GM23338 (cell line): ENCODE data around the gene EML2. TPM values are rescaled to one million over a fixed set of nuclear protein-coding genes. Genes with fewer than 3 reads are reported as not detected.

Experiments used
- ATAC-seq: fragments of 200-7000 bp; cut with Tn5 transposase; 3 replicates; pipeline ENCODE4 v1.9.1; 2020
- DNase-seq: peaks from one replicate; pipeline ENCODE4 v3.0.0-alpha.2; 2015; ENCODE audit warnings: low spot score
- H2AFZ ChIP-seq: fragments of 200-600 bp; sonication (generic); 2 replicates; pipeline ENCODE4 v1.8.0; 2016; ENCODE audit warnings: antibody characterized with exemption, mild to moderate bottlenecking, moderate library complexity
- H3F3A ChIP-seq: fragments of 200-600 bp; sonication (generic); replicated peaks from 2 replicates; pipeline ENCODE4 v1.8.0; 2017; ENCODE audit warnings: antibody characterized with exemption, mixed run types, low read depth
- H3K27ac ChIP-seq: fragments of 200-600 bp; sonication (generic); 2 replicates; pipeline ENCODE4 v1.6.1; 2016; ENCODE audit warnings: low read depth
- H3K27me3 ChIP-seq: fragments of 200-600 bp; sonication (generic); 2 replicates; pipeline ENCODE4 v1.8.0; 2016; ENCODE audit warnings: mild to moderate bottlenecking, mixed run types, moderate library complexity; ENCODE audit not compliant: insufficient read depth
- H3K36me3 ChIP-seq: fragments of 200-600 bp; sonication (generic); 2 replicates; pipeline ENCODE4 v1.8.0; 2016; ENCODE audit warnings: mild to moderate bottlenecking; ENCODE audit not compliant: insufficient read depth
- H3K4me1 ChIP-seq: fragments of 200-600 bp; sonication (generic); 2 replicates; pipeline ENCODE4 v1.8.0; 2016; ENCODE audit warnings: mild to moderate bottlenecking, moderate library complexity; ENCODE audit not compliant: insufficient read depth
- H3K4me2 ChIP-seq: fragments of 200-600 bp; sonication (generic); 2 replicates; pipeline ENCODE4 v1.7.1; 2017; ENCODE audit warnings: mixed run types
- H3K4me3 ChIP-seq: fragments of 200-600 bp; sonication (generic); 2 replicates; pipeline ENCODE4 v1.6.1; 2016; ENCODE audit warnings: mixed run types
- H3K79me2 ChIP-seq: fragments of 200-600 bp; sonication (generic); replicated peaks from 2 replicates; pipeline ENCODE4 v1.8.0; 2017; ENCODE audit warnings: mild to moderate bottlenecking; ENCODE audit not compliant: insufficient read depth
- H3K9me2 ChIP-seq: fragments of 200-600 bp; sonication (generic); 2 replicates; pipeline ENCODE4 v1.8.0; 2017; ENCODE audit not compliant: insufficient read depth
- H4K20me1 ChIP-seq: fragments of 200-600 bp; sonication (generic); replicated peaks from 2 replicates; pipeline ENCODE4 v1.8.0; 2017; ENCODE audit warnings: mild to moderate bottlenecking; ENCODE audit not compliant: insufficient read depth
- H3K27ac Mint-ChIP-seq: 2 replicates; pipeline ENCODE4 v1.8.0; 2020; ENCODE audit warnings: inconsistent platforms, mild to moderate bottlenecking, moderate library complexity, mixed read lengths
- H3K27me3 Mint-ChIP-seq: 3 replicates; pipeline ENCODE4 v1.8.0; 2022; ENCODE audit warnings: low read depth, mild to moderate bottlenecking, moderate library complexity, mixed read lengths, inconsistent platforms; ENCODE audit not compliant: insufficient read depth, poor library complexity
- H3K36me3 Mint-ChIP-seq: 3 replicates; pipeline ENCODE4 v1.8.0; 2021; ENCODE audit warnings: low read depth, mild to moderate bottlenecking, inconsistent platforms, moderate library complexity, mixed read lengths
- H3K4me1 Mint-ChIP-seq: 3 replicates; pipeline ENCODE4 v1.8.0; 2020; ENCODE audit warnings: mild to moderate bottlenecking, inconsistent platforms, mixed read lengths
- H3K4me3 Mint-ChIP-seq: 3 replicates; pipeline ENCODE4 v1.8.0; 2021; ENCODE audit warnings: moderate library complexity, mild to moderate bottlenecking, inconsistent platforms, mixed read lengths
- H3K9me3 Mint-ChIP-seq: 3 replicates; pipeline ENCODE4 v1.8.0; 2020; ENCODE audit warnings: moderate library complexity, mild to moderate bottlenecking, inconsistent platforms, mixed read lengths
- JUNB ChIP-seq: IDR thresholded peaks from one replicate; pipeline ENCODE4 v1.6.1; 2016; ENCODE audit warnings: antibody characterized with exemption; ENCODE audit not compliant: unreplicated experiment
- NANOG ChIP-seq: IDR thresholded peaks from 2 replicates; pipeline ENCODE4 v1.6.1; 2016; ENCODE audit warnings: antibody characterized with exemption, borderline replicate concordance
- POLR2AphosphoS5 ChIP-seq: IDR thresholded peaks from 2 replicates; pipeline ENCODE4 v1.6.1; 2016; ENCODE audit warnings: antibody characterized with exemption, low read depth
- ZNF114 ChIP-seq: fragments of 250-450 bp; sonication (Bioruptor Pico); IDR thresholded peaks from 2 replicates; pipeline ENCODE4 v1.5.0; 2020; ENCODE audit warnings: mild to moderate bottlenecking, moderate library complexity
- ZNF331 ChIP-seq: fragments of 250-450 bp; sonication (Bioruptor Pico); IDR thresholded peaks from 2 replicates; pipeline ENCODE4 v1.5.0; 2020; ENCODE audit warnings: low read depth, mild to moderate bottlenecking, moderate library complexity
- polyA plus RNA-seq: library from polyadenylated mRNA; unstranded; fragments of >200 nt; fragmentation: Nextera tagmentation; extraction: Ambion mirVana; gene quantifications from 2 replicates; pipeline ENCODE4 v1.2.1, GENCODE V29; 2016
- total RNA-seq: library from RNA; depleted of rRNA; stranded (reverse); fragments of >200 nt; shearing (Covaris generic); gene quantifications from 2 replicates; pipeline ENCODE4 v1.2.3, GENCODE V29; 2014
- TF ChIP-seq, protein P1 (sequence below): fragments of 250-450 bp; sonication (Bioruptor Pico); IDR thresholded peaks from 2 replicates; pipeline ENCODE4 v1.5.0; 2020; ENCODE audit warnings: mild to moderate bottlenecking, moderate library complexity
- TF ChIP-seq, protein P2 (sequence below), 2 experiments: fragments of 200-600 bp in 1 of 2; sonication (generic) in 1 of 2; conservative IDR thresholded peaks; 2 replicates each; pipeline versions ENCODE4 v1.5.1 to v1.6.1; 2016 to 2017; ENCODE audit warnings: antibody characterized with exemption in 2 of 2, low read depth in 2 of 2, mild to moderate bottlenecking in 2 of 2, moderate library complexity in 1 of 2

EML2 gene
- total and polyA plus RNA-seq, 2 experiments from 2014 or later, result 7.1 to 33.9 TPM

DNA sequence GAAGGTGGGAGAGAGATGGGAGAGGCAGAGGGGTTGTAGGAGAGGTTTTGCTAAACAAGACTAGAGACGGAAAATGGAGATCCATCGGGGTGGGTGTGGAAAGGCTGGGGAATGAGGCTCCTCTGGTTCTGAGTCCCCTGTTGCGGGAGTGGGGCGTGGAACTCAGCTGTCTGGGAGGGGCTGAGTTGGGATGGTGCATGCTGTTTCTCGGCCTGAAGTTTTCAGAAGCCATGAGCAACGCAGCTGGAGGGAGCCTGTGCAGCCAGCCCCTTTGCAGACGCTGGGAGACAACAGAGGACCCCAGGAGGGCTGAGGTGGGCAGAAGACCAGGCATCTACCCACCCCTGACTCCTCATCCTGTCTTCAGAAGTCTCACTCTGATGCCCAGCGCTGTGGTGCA lies 21.4 kb upstream of the EML2 start (continued):
- TF ChIP-seq, protein P1, sequence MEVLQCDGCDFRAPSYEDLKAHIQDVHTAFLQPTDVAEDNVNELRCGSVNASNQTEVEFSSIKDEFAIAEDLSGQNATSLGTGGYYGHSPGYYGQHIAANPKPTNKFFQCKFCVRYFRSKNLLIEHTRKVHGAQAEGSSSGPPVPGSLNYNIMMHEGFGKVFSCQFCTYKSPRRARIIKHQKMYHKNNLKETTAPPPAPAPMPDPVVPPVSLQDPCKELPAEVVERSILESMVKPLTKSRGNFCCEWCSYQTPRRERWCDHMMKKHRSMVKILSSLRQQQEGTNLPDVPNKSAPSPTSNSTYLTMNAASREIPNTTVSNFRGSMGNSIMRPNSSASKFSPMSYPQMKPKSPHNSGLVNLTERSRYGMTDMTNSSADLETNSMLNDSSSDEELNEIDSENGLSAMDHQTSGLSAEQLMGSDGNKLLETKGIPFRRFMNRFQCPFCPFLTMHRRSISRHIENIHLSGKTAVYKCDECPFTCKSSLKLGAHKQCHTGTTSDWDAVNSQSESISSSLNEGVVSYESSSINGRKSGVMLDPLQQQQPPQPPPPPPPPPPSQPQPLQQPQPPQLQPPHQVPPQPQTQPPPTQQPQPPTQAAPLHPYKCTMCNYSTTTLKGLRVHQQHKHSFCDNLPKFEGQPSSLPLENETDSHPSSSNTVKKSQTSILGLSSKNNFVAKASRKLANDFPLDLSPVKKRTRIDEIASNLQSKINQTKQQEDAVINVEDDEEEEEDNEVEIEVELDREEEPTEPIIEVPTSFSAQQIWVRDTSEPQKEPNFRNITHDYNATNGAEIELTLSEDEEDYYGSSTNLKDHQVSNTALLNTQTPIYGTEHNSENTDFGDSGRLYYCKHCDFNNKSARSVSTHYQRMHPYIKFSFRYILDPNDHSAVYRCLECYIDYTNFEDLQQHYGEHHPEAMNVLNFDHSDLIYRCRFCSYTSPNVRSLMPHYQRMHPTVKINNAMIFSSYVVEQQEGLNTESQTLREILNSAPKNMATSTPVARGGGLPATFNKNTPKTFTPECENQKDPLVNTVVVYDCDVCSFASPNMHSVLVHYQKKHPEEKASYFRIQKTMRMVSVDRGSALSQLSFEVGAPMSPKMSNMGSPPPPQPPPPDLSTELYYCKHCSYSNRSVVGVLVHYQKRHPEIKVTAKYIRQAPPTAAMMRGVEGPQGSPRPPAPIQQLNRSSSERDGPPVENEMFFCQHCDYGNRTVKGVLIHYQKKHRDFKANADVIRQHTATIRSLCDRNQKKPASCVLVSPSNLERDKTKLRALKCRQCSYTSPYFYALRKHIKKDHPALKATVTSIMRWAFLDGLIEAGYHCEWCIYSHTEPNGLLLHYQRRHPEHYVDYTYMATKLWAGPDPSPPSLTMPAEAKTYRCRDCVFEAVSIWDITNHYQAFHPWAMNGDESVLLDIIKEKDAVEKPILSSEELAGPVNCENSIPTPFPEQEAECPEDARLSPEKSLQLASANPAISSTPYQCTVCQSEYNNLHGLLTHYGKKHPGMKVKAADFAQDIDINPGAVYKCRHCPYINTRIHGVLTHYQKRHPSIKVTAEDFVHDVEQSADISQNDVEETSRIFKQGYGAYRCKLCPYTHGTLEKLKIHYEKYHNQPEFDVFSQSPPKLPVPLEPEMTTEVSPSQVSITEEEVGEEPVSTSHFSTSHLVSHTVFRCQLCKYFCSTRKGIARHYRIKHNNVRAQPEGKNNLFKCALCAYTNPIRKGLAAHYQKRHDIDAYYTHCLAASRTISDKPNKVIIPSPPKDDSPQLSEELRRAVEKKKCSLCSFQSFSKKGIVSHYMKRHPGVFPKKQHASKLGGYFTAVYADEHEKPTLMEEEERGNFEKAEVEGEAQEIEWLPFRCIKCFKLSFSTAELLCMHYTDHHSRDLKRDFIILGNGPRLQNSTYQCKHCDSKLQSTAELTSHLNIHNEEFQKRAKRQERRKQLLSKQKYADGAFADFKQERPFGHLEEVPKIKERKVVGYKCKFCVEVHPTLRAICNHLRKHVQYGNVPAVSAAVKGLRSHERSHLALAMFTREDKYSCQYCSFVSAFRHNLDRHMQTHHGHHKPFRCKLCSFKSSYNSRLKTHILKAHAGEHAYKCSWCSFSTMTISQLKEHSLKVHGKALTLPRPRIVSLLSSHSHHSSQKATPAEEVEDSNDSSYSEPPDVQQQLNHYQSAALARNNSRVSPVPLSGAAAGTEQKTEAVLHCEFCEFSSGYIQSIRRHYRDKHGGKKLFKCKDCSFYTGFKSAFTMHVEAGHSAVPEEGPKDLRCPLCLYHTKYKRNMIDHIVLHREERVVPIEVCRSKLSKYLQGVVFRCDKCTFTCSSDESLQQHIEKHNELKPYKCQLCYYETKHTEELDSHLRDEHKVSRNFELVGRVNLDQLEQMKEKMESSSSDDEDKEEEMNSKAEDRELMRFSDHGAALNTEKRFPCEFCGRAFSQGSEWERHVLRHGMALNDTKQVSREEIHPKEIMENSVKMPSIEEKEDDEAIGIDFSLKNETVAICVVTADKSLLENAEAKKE (CRISPR knock-in tag), result no peak
- no peak for TF ChIP-seq POLR2AphosphoS5
- no peak for TF ChIP-seq NANOG
- TF ChIP-seq, protein P2, sequence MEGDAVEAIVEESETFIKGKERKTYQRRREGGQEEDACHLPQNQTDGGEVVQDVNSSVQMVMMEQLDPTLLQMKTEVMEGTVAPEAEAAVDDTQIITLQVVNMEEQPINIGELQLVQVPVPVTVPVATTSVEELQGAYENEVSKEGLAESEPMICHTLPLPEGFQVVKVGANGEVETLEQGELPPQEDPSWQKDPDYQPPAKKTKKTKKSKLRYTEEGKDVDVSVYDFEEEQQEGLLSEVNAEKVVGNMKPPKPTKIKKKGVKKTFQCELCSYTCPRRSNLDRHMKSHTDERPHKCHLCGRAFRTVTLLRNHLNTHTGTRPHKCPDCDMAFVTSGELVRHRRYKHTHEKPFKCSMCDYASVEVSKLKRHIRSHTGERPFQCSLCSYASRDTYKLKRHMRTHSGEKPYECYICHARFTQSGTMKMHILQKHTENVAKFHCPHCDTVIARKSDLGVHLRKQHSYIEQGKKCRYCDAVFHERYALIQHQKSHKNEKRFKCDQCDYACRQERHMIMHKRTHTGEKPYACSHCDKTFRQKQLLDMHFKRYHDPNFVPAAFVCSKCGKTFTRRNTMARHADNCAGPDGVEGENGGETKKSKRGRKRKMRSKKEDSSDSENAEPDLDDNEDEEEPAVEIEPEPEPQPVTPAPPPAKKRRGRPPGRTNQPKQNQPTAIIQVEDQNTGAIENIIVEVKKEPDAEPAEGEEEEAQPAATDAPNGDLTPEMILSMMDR (conservative IDR thresholded peaks at IDR 0.05; ENCODE audit: low read depth in 2 of 2), result no peak
- no peak for TF ChIP-seq ZNF331 (CRISPR knock-in tag)

DNA sequence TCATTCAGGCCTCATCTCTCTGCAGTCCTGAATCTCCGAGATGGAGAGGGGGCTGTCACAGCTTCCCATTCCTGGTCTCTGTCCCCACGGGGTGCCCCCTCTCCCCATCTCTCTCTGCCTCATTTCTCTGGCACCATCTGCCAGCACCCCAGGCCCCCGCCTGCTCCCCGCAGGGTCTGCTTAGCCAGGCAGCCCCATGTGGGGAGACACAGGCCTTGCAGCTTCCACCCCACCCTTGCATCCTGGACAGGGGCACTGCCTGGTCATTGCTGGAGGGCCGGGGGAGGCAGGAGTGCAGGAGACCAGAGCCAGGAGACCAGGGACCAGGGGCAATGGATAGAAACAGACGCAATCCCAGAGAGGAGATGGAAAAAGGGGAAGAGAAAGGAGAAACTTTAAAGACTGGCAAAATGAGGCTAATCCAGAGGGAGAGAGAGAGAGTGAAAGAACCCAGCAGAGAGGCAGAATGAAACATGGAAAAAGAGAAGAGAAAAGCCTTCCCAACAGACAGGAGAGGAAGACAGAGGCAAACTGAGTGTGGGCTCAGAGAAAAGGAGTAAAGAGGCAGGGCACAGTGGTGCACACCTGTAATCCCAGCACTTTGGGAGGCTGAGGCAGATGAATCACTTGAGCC lies 20.0 kb upstream of the EML2 start:
- Histone ChIP-seq H3K27me3 (no peaks in the 10 kb centered on the region), H3K9me2 (no peaks in the 10 kb centered on the region), H2AFZ (0 out of 2 replicates have a peak overlapping the region, but pooled peaks have one; percentile 28), H3K27ac (no peak overlapping the region), H3K36me3 (no peaks in the 10 kb centered on the region), H3K4me1 (no peaks in the 10 kb centered on the region), H3K4me2 (no peak overlapping the region), H3F3A (no peaks in the 10 kb centered on the region), H3K79me2 (no peaks in the 10 kb centered on the region), H4K20me1 (no peaks in the 10 kb centered on the region), H3K4me3 (no peak overlapping the region)
- Mint-ChIP-seq H3K36me3 (no peaks in the 10 kb centered on the region; the same call in 2 of the 3 replicates), H3K4me3 (no peak overlapping the region; the same call in 2 of the 3 replicates), H3K4me1 (peaks cover 4% of the 10 kb centered on the region; the same call in 2 of the 3 replicates), H3K9me3 (no peaks in the 10 kb centered on the region), H3K27me3 (peaks cover 9% of the 10 kb centered on the region), H3K27ac (no peak overlapping the region)
- ATAC-seq (peak; percentile 48), DNase-seq (no peak)
- no peak for TF ChIP-seq NANOG
- TF ChIP-seq ZNF114 (CRISPR knock-in tag), result no peak
- no peak for TF ChIP-seq JUNB
